Activated CD8-positive, alpha-beta memory T cell treated with anti-CD3 and anti-CD28 coated beads for 24 hours (primary cell): Measurements from ENCODE around the gene EGLN1.
"Not testable (repeated sequence)": the region's sequence is repeated elsewhere in the genome, so short reads cannot be mapped to it uniquely, and the experiment has no call there.

ENCODE experiments used
- DNase-seq: peaks from one replicate; pipeline ENCODE4 v3.0.0-alpha.2; 2020

Gene EGLN1

DNA sequence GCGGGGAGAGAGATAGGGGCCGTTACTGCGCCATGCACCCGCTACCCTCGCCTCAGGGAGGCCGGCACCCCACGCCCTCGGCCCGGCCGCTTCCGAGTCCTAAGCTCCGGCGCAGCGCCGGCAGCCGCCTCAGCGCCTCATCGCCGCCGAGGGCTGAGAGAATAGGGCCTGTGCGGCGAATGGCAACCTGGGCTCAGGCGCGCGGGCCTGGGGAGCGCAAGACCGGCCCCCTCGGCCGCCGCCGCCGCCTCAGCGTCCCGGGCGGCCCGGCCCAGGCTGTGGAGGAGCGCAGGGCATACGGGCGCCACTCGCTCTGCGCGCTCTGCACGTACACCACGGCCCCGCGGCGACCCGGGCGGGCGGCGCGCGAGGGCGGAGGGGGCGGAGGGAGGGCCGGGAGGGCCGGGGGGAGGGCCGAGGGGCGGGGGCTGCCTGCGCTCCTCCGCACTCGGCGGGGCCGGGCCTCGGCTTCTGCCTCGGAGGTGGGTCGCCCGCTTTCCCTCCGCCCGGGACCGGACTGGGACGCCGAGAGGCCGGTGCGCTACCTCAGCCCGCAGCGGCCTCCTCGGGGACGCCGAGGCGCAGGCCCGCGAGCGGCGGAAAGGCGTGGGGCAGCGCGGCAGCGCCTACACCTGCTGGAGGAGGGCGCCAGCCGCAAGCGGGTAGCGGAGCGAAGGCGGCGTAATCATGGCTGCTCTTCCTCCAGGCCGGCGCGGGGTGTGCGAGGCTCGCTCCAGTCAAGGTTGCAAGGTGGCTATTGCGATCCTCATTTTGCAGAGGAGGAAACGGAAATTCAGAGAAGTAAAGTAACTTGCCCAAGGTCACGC, at the start of gene EGLN1:
Gene EGLN1, minus strand, starts transcription at position 317 of the 827 bp plus-strand sequence. CDS start 399 bp downstream, outside the sequence.
- DNase-seq = peak; percentile 92

DNA sequence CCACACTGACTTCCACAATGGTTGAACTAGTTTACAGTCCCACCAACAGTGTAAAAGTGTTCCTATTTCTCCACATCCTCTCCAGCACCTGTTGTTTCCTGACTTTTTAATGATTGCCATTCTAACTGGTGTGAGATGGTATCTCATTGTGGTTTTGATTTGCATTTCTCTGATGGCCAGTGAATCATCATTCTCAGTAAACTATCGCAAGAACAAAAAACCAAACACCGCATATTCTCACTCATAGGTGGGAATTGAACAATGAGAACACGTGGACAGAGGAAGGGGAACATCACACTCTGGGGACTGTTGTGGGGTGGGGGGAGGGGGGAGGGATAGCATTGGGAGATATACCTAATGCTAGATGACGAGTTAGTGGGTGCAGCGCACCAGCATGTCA, 49.4 kb upstream of the EGLN1 start:
- not testable (repeated sequence) for DNase-seq

DNA sequence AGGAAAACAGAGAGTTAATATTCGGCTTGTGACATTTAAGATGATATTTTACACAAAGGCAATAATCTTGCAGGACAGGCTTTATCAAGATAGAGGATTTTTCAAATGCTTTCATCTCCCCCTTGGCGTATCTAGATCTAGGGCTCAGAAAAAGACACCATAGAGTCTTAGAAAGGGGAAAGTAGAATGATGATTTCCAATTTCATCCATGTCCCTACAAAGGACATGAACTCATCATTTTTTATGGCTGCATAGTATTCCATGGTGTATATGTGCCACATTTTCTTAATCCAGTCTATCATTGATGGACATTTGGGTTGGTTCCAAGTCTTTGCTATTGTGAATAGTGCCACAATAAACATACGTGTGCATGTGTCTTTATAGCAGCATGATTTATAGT, 48.9 kb upstream of the EGLN1 start:
- DNase-seq = not testable (repeated sequence)

- no peak for DNase-seq
Observed at GRCh38 chr1:231467986-231468385, 45.9 kb upstream of the EGLN1 start.

- no peak for DNase-seq
Observed at GRCh38 chr1:231465051-231465450, 43.0 kb upstream of the EGLN1 start.

- no peak for DNase-seq
Observed at GRCh38 chr1:231463541-231463940, 41.5 kb upstream of the EGLN1 start.

GRCh38 chr1:231460614-231461013, 38.5 kb upstream of the EGLN1 start:
- DNase-seq = no peak

- not testable (repeated sequence) for DNase-seq
Observed at GRCh38 chr1:231459438-231459837, 37.4 kb upstream of the EGLN1 start.

DNA sequence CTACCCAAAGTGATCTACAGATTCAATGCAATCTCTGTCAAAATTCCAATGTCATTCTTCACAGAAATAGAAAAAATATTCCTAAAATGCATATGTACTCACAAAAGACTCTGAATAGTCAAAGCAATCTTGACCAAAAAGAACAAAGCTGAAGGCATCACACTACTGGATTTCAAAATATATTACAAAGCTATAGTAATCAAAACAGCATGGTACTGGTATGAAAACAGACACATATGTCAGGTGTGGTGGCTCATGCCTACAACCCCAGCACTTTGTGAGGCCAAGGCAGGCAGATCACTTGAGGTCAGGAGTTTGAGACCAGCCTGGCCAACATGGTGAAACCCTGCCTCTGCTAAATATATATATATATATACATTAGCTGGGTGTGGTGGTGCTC, 35.9 kb upstream of the EGLN1 start:
- not testable (repeated sequence) for DNase-seq

DNA sequence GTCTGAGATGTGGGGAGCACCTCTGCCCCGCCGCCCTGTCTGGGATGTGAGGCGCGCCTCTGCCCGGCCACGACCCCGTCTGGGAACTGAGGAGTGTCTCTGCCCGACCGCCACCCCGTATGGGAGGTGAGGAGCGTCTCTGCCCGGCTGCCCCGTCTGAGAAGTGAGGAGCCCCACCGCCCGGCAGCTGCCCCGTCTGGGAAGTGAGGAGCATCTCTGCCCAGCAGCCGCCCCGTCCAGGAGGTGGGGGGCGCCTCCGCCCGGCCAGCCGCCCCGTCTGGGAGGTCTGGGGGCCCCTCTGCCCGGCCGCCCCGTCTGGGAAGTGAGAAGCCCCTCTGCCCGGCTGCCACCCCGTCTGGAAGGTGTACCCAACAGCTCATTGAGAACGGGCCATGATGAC, 32.0 kb upstream of the EGLN1 start:
- DNase-seq = not testable (repeated sequence)

GRCh38 chr1:231446138-231446537, 24.1 kb upstream of the EGLN1 start:
- no peak for DNase-seq

- no peak for DNase-seq
Observed at GRCh38 chr1:231444059-231444458, 22.0 kb upstream of the EGLN1 start.

DNA sequence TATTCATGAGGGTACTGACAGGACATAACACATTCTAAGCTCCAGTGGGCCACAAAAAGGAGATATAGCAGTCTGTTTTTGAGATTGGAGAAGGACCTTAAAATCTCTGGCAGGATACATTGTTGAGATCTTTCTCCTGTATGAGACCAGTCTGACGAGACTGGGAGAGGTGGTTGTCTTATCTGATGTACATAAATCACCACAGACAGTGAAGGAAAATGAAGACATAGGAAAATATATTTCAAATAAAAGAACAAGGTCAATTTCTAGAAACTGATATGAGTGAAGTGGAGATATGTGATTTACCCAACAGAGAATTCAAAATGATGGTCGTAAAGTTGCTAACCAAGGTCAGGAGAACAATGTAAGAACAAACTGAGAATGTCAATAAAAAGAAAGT, 21.3 kb upstream of the EGLN1 start:
- DNase-seq = no peak

GRCh38 chr1:231442735-231443134, 20.6 kb upstream of the EGLN1 start:
- no peak for DNase-seq

DNA sequence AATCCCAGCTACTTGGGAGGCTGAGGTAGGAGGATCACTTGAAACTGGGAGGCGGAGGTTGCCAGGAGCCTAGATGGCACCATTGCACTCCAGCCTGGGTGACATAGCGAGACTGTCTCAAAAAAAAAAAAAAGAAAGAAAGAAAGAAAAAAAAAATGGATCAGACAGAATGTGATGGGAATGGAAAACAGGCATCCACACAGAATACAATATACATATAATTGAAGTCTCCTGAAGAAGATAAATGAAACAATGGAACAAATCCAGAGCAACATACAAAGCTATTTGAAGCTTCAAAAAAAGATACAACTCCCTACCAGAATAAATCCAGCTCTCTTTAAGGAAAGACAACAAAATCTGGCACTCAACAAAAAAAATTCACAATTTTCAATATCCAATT, 10.9 kb upstream of the EGLN1 start:
- DNase-seq = no peak

DNA sequence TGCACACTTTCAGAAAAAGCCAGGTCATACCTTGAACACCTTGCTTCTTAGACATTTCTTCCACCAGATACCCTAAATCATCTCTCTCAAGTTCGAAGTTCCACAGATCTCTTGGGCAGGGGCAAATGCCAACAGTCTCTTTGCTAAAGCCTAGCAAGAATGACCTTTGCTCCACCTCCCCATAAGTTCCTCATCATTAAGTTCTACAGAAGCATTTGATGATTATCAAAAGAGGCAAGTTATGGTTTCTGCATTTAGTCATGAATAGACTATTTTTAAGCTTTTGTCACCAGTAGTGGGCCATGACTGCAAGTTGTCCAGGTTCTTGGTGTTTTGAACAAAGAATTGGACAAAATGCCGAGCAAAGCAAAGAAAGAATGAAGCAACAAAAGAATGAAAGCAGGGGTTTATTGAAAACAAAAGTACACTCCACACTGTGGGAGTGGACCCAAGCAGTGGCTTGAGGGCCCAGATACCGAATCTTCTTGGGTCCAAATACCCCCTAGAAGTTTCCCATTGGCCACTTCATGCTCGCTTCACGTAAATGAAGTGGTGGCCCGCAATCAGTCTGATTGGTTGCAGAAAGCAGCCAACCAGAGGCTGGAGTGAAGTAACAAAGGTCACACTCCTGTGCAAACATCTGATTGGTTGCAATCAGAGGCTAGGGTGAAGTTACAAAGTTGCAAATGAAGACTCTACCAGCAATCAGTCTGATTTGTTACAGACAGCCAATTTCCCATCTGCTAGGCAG, 9.8 kb upstream of the EGLN1 start:
- DNase-seq = no peak

DNA sequence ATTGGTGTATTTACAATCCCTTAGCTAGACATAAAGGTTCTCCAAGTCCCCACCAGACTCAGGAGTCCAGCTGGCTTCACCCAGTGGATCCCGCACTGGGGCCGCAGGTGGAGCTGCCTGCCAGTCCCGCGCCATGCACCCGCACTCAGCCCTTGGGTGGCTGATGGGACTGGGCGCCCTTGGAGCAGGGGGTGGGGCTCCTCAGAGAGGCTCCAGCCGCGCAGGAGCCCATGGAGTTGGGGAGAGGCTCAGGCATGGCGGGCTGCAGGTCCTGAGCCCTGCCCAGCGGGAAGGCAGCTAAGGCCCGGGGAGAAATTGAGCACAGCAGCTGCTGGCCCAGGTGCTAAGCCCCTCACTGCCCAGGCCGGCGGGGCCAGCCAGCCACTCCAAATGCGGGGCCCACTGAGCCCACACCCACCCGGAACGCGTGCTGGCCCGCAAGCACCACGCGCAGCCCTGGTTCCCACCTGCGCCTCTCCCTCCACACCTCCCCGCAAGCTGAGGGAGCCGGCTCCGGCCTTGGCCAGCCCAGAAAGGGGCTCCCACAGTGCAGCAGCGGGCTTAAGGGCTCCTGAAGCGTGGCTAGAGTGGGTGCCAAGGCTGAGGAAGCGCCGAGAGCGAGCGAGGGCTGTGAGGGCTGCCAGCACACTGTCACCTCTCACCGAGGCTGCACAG, 8.7 kb upstream of the EGLN1 start:
- DNase-seq = not testable (repeated sequence)

DNA sequence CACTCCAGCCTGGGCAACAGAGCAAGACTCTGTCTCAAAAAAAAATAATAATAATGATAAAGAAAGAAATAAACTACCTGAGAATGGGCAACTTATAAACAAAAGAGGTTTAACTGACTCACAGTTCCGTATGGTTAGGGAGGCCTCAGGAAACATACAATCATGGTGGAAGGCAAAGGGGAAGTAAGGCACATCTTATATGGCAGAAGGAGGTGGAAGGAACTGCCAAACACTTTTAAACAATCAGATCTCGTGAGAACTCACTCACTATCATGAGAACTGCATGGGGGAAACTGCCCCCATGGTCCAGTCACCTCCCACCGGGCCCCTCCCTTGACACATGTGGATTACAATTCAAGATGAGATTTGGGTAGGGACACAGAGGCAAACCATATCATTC, 6.3 kb upstream of the EGLN1 start:
- no peak for DNase-seq

- no peak for DNase-seq
Observed at GRCh38 chr1:231424950-231425805, 3.1 kb upstream of the EGLN1 start.

DNA sequence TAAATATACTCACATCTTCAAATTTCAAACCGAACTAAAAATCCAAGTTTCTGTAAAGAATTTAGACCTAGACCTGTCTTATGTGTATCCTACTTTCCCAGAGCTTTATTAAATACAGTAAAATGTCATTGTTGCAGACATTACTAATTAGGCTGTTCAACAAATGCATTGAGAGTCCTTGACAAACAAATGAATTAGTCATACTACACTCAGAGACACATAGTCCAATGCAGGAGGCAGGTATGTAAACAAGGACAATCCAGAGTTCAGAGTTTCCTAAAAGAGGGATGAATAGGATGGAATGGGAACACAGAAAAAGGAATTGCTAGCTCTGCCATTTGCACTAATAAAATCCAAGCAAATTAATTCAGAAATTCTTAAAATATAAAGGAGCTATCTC, 1.6 kb upstream of the EGLN1 start:
- no peak for DNase-seq

DNA sequence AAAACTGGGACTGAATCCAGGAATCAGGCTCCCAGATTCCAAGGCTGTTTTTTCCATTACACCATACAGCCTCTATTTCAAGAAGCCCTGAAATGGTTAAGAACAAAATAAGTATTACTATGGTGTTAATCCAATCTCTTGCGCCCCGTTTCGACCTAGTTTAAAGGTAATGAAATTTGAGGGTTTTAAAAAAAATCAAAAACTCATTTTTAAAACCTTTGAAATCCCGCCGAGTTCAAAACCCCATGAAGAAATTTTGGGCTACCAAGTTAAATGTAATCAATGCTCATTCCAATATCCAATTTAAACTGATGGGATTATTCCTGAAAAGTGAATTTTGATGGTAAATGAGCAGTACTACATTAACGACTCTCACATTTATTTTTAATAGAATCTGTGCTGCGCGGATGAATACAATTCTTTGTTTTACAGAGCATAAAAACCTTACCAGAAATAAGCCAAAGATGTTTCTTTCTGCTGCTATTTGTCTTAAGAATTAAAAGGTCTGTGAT, 767 bp upstream of the EGLN1 start:
- DNase-seq = no peak

GRCh38 chr1:231421546-231421970, 529 bp downstream of the EGLN1 start:
- no peak for DNase-seq
